Measurements from ENCODE around the gene PGPEP1. TPM values are rescaled to one million over a fixed set of nuclear protein-coding genes. Genes with fewer than 3 reads are reported as not detected.
"Not testable (repeated sequence)": the region's sequence is repeated elsewhere in the genome, so short reads cannot be mapped to it uniquely, and the experiment has no call there.

Gene PGPEP1
- total RNA-seq, 2 donors from 2014 or later: 38.3 to 47.2 TPM

- Mint-ChIP-seq H3K9me3 (no peaks in the 10 kb centered on the region), H3K36me3 (peaks cover 6 to 12% of the 10 kb centered on the region in 2 donors), H3K27ac (peak overlapping the region; percentile 29 to 65)
- DNase-seq (ENCODE audit: low spot score in 2 of 2): no peak
- no peak for ATAC-seq
Observed at GRCh38 chr19:18364826-18365528, 24.6 kb downstream of the PGPEP1 start.

- ATAC-seq (peak in 1 of 2 donors; percentile 36), DNase-seq (ENCODE audit: low spot score in 2 of 2) (no peak)
- Mint-ChIP-seq H3K9me3 (no peaks in the 10 kb centered on the region), H3K36me3 (peaks cover 6 to 12% of the 10 kb centered on the region in 2 donors), H3K27ac (peak overlapping the region; percentile 22 to 41)
Observed at GRCh38 chr19:18366021-18366435, 25.6 kb downstream of the PGPEP1 start.

- H3K36me3 Mint-ChIP-seq: peaks cover 2 to 6% of the 10 kb centered on the region in 2 donors
- ATAC-seq (no peak), DNase-seq (ENCODE audit: low spot score in 2 of 2) (no peak)
- H3K27ac Mint-ChIP-seq: no peak overlapping the region
- H3K9me3 Mint-ChIP-seq: no peaks in the 10 kb centered on the region
Observed at GRCh38 chr19:18368504-18369222, 28.3 kb downstream of the PGPEP1 start.

GRCh38 chr19:18373407-18373891 is 33.1 kb downstream of the PGPEP1 start:
- Mint-ChIP-seq H3K27ac (peak overlapping the region; percentile 74 to 91), H3K9me3 (no peaks in the 10 kb centered on the region), H3K36me3 (no peaks in the 10 kb centered on the region)
- ATAC-seq (no peak), DNase-seq (ENCODE audit: low spot score in 2 of 2) (no peak)

- Mint-ChIP-seq H3K9me3 (no peaks in the 10 kb centered on the region), H3K36me3 (no peaks in the 10 kb centered on the region), H3K27ac (peak overlapping the region; percentile 41 to 91)
- ATAC-seq (peak; percentile 63 to 98), DNase-seq (ENCODE audit: low spot score in 2 of 2) (peak in 1 of 2 donors; percentile 92)
Observed at GRCh38 chr19:18373892-18374629, 33.7 kb downstream of the PGPEP1 start.

GRCh38 chr19:18377026-18377425 is 36.6 kb downstream of the PGPEP1 start:
- DNase-seq (ENCODE audit: low spot score in 2 of 2): no peak
- Mint-ChIP-seq H3K36me3 (no peaks in the 10 kb centered on the region), H3K27ac (no peak overlapping the region), H3K9me3 (no peaks in the 10 kb centered on the region)
- no peak for ATAC-seq

GRCh38 chr19:18379803-18380747 is 39.7 kb downstream of the PGPEP1 start:
- H3K27ac Mint-ChIP-seq: no peak overlapping the region
- H3K9me3 Mint-ChIP-seq: no peaks in the 10 kb centered on the region
- no peak for ATAC-seq
- no peak for DNase-seq (ENCODE audit: low spot score in 2 of 2)
- no peaks in the 10 kb centered on the region for H3K36me3 Mint-ChIP-seq

- H3K36me3 Mint-ChIP-seq: no peaks in the 10 kb centered on the region
- ATAC-seq: no peak
- no peaks in the 10 kb centered on the region for H3K9me3 Mint-ChIP-seq
- no peak overlapping the region for H3K27ac Mint-ChIP-seq
- no peak for DNase-seq (ENCODE audit: low spot score in 2 of 2)
Observed at GRCh38 chr19:18380843-18381242, 40.4 kb downstream of the PGPEP1 start.

- not testable (repeated sequence) for ATAC-seq; H3K9me3 Mint-ChIP-seq; H3K27ac Mint-ChIP-seq; H3K36me3 Mint-ChIP-seq; DNase-seq (ENCODE audit: low spot score in 2 of 2)
Observed at GRCh38 chr19:18383622-18384021, 43.2 kb downstream of the PGPEP1 start.

- DNase-seq (ENCODE audit: low spot score in 2 of 2) (no peak), ATAC-seq (no peak)
- Mint-ChIP-seq H3K27ac (peak overlapping the region in 1 of 2 donors; percentile 60), H3K9me3 (no peaks in the 10 kb centered on the region), H3K36me3 (no peaks in the 10 kb centered on the region)
Observed at GRCh38 chr19:18384775-18385174, 44.4 kb downstream of the PGPEP1 start.

- no peak for ATAC-seq
- Mint-ChIP-seq H3K9me3 (no peaks in the 10 kb centered on the region), H3K36me3 (no peaks in the 10 kb centered on the region), H3K27ac (no peak overlapping the region)
- DNase-seq (ENCODE audit: low spot score in 2 of 2): no peak
Observed at GRCh38 chr19:18385359-18385674, 44.9 kb downstream of the PGPEP1 start.

GRCh38 chr19:18385675-18386542 is 45.5 kb downstream of the PGPEP1 start, which contains the start of gene GDF15:
Gene GDF15 (plus strand): TSS chr19:18386158. CDS start chr19:18386190, 32 bp downstream.
- peak in 1 of 2 donors; percentile 25 for ATAC-seq
- peak in 1 of 2 donors; percentile 63 for DNase-seq (ENCODE audit: low spot score in 2 of 2)
- no peak within 1 kb of the TSS for H3K27ac Mint-ChIP-seq
- no peaks in the 10 kb centered on the region for H3K36me3 Mint-ChIP-seq
- no peaks in the 10 kb centered on the region for H3K9me3 Mint-ChIP-seq

- DNase-seq (ENCODE audit: low spot score in 2 of 2) (no peak), ATAC-seq (no peak)
- no peak overlapping the region for H3K27ac Mint-ChIP-seq
- H3K9me3 Mint-ChIP-seq: no peaks in the 10 kb centered on the region
- no peaks in the 10 kb centered on the region for H3K36me3 Mint-ChIP-seq
Observed at GRCh38 chr19:18386543-18387271, 46.3 kb downstream of the PGPEP1 start.

- no peaks in the 10 kb centered on the region for H3K36me3 Mint-ChIP-seq
- peak; percentile 79 to 90 for DNase-seq (ENCODE audit: low spot score in 2 of 2)
- ATAC-seq: peak; percentile 89 to 91
- H3K9me3 Mint-ChIP-seq: no peaks in the 10 kb centered on the region
- no peak overlapping the region for H3K27ac Mint-ChIP-seq
Observed at GRCh38 chr19:18388100-18388959, 47.9 kb downstream of the PGPEP1 start.
